Type B pancreatic cell (in vitro differentiated cells): ENCODE results near the gene LINC00237. TPM values are rescaled to one million over a fixed set of nuclear protein-coding genes. Genes with fewer than 3 reads are reported as not detected.

Experiments used
- DNase-seq: peaks from one replicate; pipeline ENCODE4 v3.0.0; 2021; ENCODE audit warnings: mixed read lengths; ENCODE audit not compliant: unreplicated experiment; ENCODE audit errors: extremely low spot score
- H3K27ac Mint-ChIP-seq: 2 replicates; pipeline ENCODE4 v1.8.0; 2021; ENCODE audit warnings: mild to moderate bottlenecking, mixed read lengths
- H3K27me3 Mint-ChIP-seq: 2 replicates; pipeline ENCODE4 v1.8.0; 2021; ENCODE audit warnings: mixed read lengths
- H3K36me3 Mint-ChIP-seq: 2 replicates; pipeline ENCODE4 v1.8.0; 2021; ENCODE audit warnings: mixed read lengths
- H3K4me1 Mint-ChIP-seq: one replicate; pipeline ENCODE4 v1.8.0; 2021; ENCODE audit warnings: mixed read lengths; ENCODE audit not compliant: unreplicated experiment
- H3K4me3 Mint-ChIP-seq: 2 replicates; pipeline ENCODE4 v1.8.0; 2021; ENCODE audit warnings: mild to moderate bottlenecking, mixed read lengths
- H3K9me3 Mint-ChIP-seq: 2 replicates; pipeline ENCODE4 v1.8.0; 2021; ENCODE audit warnings: mixed read lengths
- CTCF ChIP-seq: fragments of 200-600 bp; sonication (generic); conservative IDR thresholded peaks from 2 replicates; pipeline ENCODE4 v1.5.0; 2021; ENCODE audit warnings: antibody characterized with exemption, mild to moderate bottlenecking
- total RNA-seq: library from RNA; stranded (reverse); gene quantifications from 2 replicates; pipeline ENCODE4 v1.2.1, GENCODE V29; 2021; ENCODE audit warnings: low replicate concordance

The LINC00237 gene
- total RNA-seq, 1 donor from 2014 or later = not detected

DNA sequence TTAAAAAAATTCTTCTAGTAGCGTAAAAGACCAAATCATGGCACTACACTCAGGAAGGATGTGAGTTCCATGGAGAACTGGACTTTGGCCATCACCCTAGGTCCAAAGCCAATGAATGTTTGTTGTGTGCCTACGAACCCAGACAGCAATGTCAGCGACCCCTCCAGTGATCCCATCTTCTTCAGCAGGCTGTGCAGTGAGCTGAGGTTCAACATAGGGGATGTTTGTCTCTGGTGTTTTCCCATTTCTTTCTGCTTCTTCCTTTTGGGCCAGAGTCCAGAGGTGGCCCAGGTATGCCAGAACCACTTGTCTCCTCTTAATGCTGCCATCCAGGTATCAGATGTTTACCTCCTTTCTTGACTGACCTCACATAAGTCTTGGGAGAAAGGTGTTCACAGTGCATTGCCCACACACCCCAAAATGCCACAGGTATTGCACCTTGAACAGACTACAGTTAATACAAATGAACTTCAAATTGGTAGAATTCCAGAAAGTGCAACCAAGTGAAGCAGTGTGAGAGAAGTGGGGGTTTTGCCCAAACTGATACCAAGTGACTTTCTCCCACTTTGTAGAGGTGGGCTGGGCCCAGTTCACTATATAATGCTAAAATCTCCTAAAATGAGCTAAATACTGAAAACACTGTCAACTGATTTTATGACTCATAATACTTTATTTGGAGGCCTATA is 33.9 kb upstream of the LINC00237 start:
- Mint-ChIP-seq H3K4me1 (no peaks in the 10 kb centered on the region), H3K27ac (no peak overlapping the region), H3K36me3 (peaks cover 4% of the 10 kb centered on the region), H3K9me3 (no peaks in the 10 kb centered on the region), H3K4me3 (no peak overlapping the region), H3K27me3 (no peaks in the 10 kb centered on the region)
- TF ChIP-seq CTCF = no peak
- no peak for DNase-seq

- Mint-ChIP-seq H3K9me3 (no peaks in the 10 kb centered on the region), H3K36me3 (peaks cover 10% of the 10 kb centered on the region), H3K27ac (no peak overlapping the region)
Measured at GRCh38 chr20:21137078-21137477, 30.9 kb upstream of the LINC00237 start.

DNA sequence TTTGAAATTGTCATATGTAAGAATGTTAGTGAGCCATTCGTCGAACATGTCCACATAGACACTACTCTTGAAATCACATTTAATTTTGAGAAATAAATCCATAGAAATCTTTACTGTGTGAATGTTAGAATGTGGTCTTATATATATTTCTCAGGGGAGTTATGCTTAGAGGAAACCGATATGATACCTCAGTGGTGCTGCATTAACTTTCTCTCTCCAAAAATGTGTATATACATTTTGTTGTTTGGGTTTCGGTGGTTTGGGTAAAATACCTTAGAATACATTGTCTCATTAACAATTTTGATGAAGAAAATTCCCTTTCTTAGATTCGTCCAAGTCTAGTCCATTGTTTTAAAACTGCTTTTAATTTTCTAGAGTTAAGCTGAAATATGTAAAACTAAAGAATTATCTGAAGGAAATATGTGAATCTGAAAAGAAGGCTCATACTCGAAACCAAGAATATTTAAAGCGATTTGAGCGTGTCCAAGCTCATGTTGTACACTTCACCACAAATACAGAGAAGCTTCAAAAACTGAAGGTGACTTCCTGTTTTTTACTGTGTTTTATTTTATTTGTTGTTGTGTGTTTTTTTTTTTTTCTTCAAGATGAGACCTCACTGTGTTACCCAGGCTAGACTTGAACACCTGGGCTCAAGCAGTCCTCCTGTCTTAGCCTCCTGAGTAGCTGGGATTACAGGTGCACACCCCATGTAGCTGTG is 30.0 kb upstream of the LINC00237 start:
- TF ChIP-seq CTCF = no peak
- Mint-ChIP-seq H3K4me3 (no peak overlapping the region), H3K27ac (no peak overlapping the region), H3K9me3 (no peaks in the 10 kb centered on the region), H3K27me3 (no peaks in the 10 kb centered on the region), H3K36me3 (peaks cover 10% of the 10 kb centered on the region), H3K4me1 (no peaks in the 10 kb centered on the region)
- DNase-seq = no peak

More at GRCh38 chr20:21137078-21137477, 30.9 kb upstream of the LINC00237 start:
- H3K4me1 Mint-ChIP-seq = no peaks in the 10 kb centered on the region
- DNase-seq = no peak
- no peak overlapping the region for H3K4me3 Mint-ChIP-seq
- TF ChIP-seq CTCF = no peak
- no peaks in the 10 kb centered on the region for H3K27me3 Mint-ChIP-seq

DNA sequence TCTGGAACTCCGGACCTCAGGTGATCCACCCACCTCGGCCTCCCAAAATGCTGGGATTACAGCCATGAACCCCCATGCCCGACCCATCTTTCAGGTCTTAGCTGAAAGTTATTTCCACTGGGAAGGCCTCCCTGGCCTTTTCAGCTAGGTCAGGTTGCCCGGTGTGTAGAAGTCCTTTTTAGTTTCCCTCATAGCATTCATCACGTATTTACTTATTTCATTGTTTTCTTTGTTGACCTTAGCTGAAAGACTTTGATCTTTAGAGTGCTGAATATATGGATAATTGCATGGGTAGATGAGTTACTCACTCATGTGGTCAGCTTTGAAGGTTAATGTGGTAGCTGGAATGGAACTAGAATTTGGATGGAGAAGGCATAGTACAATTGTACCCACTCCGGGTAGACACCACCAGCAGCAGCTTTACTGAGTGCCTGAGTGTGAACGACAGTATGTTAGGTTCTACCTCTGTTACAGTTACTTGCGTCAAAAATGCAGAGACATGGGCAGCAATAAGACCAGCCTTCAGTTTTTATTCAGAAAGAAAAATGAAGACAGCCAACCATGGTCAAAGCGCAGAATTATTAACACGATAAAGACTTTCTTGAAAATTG is 28.8 kb upstream of the LINC00237 start:
- Mint-ChIP-seq H3K9me3 (no peaks in the 10 kb centered on the region), H3K4me1 (no peaks in the 10 kb centered on the region), H3K27ac (no peak overlapping the region), H3K27me3 (no peaks in the 10 kb centered on the region), H3K4me3 (no peak overlapping the region), H3K36me3 (peaks cover 10% of the 10 kb centered on the region)
- no peak for DNase-seq
- no peak for TF ChIP-seq CTCF

DNA sequence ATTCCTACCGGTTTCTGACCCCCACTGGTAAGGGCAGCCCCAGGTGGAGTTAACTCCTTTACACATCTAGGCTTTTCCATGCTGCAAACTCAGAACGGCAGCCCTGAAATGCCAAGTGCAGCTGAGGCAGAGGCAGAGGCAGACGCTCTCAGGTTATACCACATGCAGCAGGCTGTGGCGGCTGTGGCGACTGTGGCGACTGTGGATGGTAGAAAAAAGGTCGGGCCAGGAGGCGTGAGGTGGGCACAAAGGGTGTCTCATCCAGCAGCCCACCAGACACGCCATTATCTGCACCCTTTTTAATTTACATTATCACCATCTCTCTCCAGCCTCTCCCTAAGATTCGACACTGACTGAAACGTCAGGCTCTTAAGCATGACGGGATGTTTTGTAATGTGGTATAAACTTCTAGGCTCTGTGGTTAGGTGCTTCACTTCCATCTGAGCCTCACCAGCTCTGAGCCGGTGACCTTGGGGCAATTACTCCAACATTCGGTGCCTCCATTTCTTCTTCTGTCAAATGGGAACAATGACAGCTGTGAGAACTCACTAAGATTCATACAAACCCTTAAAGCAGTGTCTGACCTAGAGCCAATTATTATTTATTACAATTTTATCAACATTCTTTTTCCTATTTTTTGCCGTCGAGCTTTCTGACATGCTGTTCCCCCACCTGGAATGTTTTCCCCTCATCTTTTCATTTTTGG is 27.9 kb upstream of the LINC00237 start:
- DNase-seq = no peak
- H3K36me3 Mint-ChIP-seq = peaks cover 10% of the 10 kb centered on the region

More for the DNA sequence above, 27.9 kb upstream of the LINC00237 start:
- Mint-ChIP-seq H3K27me3 (no peaks in the 10 kb centered on the region), H3K27ac (no peak overlapping the region), H3K4me3 (no peak overlapping the region), H3K4me1 (no peaks in the 10 kb centered on the region), H3K9me3 (no peaks in the 10 kb centered on the region)
- TF ChIP-seq CTCF = no peak
